IMR-90 (cell line): ENCODE measurements around the gene DZIP1. TPM values are rescaled to one million over a fixed set of nuclear protein-coding genes. Genes with fewer than 3 reads are reported as not detected.

Experiments used
- ATAC-seq: fragments of 200-7000 bp; cut with Tn5 transposase; 2 replicates; pipeline ENCODE4 v1.9.1; 2020; ENCODE audit warnings: low read depth, mild to moderate bottlenecking, moderate library complexity
- BruUV-seq: library from RNA; stranded (reverse); fragments of 400-500 nt; replicated peaks from 2 replicates; lab custom pipeline; 2021; lab: Mats Ljungman, UMichigan
- CTCF ChIA-PET: fragments of 300-600 bp; formaldehyde crosslinking; extraction: SDS; loops from one replicate; lab custom pipeline; 2021; ENCODE audit warnings: antibody characterized with exemption; lab: Yijun Ruan, JAX
- POLR2A ChIA-PET: fragments of 300-600 bp; sonication (Branson Sonifier 250); formaldehyde crosslinking; loops from one replicate; lab custom pipeline; 2022; ENCODE audit warnings: antibody characterized with exemption; ENCODE audit not compliant: unreplicated experiment; lab: Charles Lee
- DNase-seq: peaks from one replicate; pipeline ENCODE4 v3.0.0; 2013
- H2AFZ ChIP-seq: replicated peaks from 2 replicates; pipeline ENCODE3; 2013; ENCODE audit warnings: low read length, mild to moderate bottlenecking; ENCODE audit not compliant: poor library complexity
- H2AK5ac ChIP-seq: 2 replicates; pipeline ENCODE4 v1.6.1; 2013; ENCODE audit warnings: low read depth, low read length, inconsistent platforms
- H2AK9ac ChIP-seq: replicated peaks from 2 replicates; pipeline ENCODE3; 2013; ENCODE audit warnings: mild to moderate bottlenecking, low read depth, low read length, moderate library complexity; ENCODE audit not compliant: poor library complexity
- H2BK120ac ChIP-seq: 2 replicates; pipeline ENCODE4 v1.6.1; 2013; ENCODE audit warnings: low read depth, low read length, inconsistent platforms
- H2BK15ac ChIP-seq: 3 replicates; pipeline ENCODE4 v1.6.1; 2013; ENCODE audit warnings: low read depth, low read length, inconsistent platforms
- H2BK20ac ChIP-seq: 2 replicates; pipeline ENCODE4 v1.6.1; 2013; ENCODE audit warnings: low read depth, mild to moderate bottlenecking, inconsistent platforms, low read length, moderate library complexity
- H2BK5ac ChIP-seq: 2 replicates; pipeline ENCODE4 v1.6.1; 2013; ENCODE audit warnings: mild to moderate bottlenecking, low read depth, low read length, inconsistent platforms; ENCODE audit not compliant: poor library complexity, severe bottlenecking
- H3K14ac ChIP-seq: replicated peaks from 2 replicates; pipeline ENCODE4 v1.6.1; 2013; ENCODE audit warnings: low read depth, low read length, inconsistent platforms
- H3K18ac ChIP-seq: 2 replicates; pipeline ENCODE4 v1.6.1; 2013; ENCODE audit warnings: low read depth, low read length, control low read depth
- H3K23ac ChIP-seq: 2 replicates; pipeline ENCODE4 v1.6.1; 2013; ENCODE audit warnings: low read depth, low read length, inconsistent platforms
- H3K27ac ChIP-seq: 2 replicates; pipeline ENCODE4 v1.5.1; 2013; ENCODE audit warnings: mild to moderate bottlenecking, control low read depth, low read length; ENCODE audit not compliant: insufficient read depth
- H3K27me3 ChIP-seq: 2 replicates; pipeline ENCODE4 v1.6.1; 2013; ENCODE audit warnings: low read length; ENCODE audit not compliant: control insufficient read depth, insufficient read depth
- H3K36me3 ChIP-seq: 2 replicates; pipeline ENCODE4 v1.6.1; 2013; ENCODE audit warnings: low read length, mixed read lengths; ENCODE audit not compliant: control insufficient read depth, insufficient read depth
- H3K4ac ChIP-seq: 2 replicates; pipeline ENCODE4 v1.6.1; 2013; ENCODE audit warnings: low read depth, low read length, inconsistent platforms
- H3K4me1 ChIP-seq: 2 replicates; pipeline ENCODE4 v1.6.1; 2013; ENCODE audit warnings: low read length, mixed read lengths; ENCODE audit not compliant: control insufficient read depth, insufficient read depth
- H3K4me2 ChIP-seq: 2 replicates; pipeline ENCODE4 v1.6.1; 2013; ENCODE audit warnings: low read depth, mild to moderate bottlenecking, control low read depth, low read length, moderate library complexity
- H3K4me3 ChIP-seq: 2 replicates; pipeline ENCODE4 v1.5.1; 2013; ENCODE audit warnings: low read depth, mild to moderate bottlenecking, control low read depth, low read length, moderate library complexity; ENCODE audit not compliant: insufficient read depth
- H3K56ac ChIP-seq: 2 replicates; pipeline ENCODE4 v1.6.1; 2013; ENCODE audit warnings: low read length, inconsistent platforms; ENCODE audit not compliant: insufficient read depth; ENCODE audit errors: extremely low read depth
- H3K79me1 ChIP-seq, 2 experiments: 2 replicates each; pipeline ENCODE4 v1.6.1; 2013; ENCODE audit warnings: low read length in 2 of 2, inconsistent platforms in 1 of 2, low read depth in 1 of 2
- H3K9ac ChIP-seq: 2 replicates; pipeline ENCODE4 v1.6.1; 2013; ENCODE audit warnings: low read depth, low read length, control low read depth
- H3K9me1 ChIP-seq: 2 replicates; pipeline ENCODE4 v1.6.1; 2013; ENCODE audit warnings: low read length, inconsistent platforms; ENCODE audit not compliant: insufficient read depth
- H3K9me3 ChIP-seq: 2 replicates; pipeline ENCODE4 v1.6.1; 2013; ENCODE audit warnings: low read length; ENCODE audit not compliant: control insufficient read depth, insufficient read depth
- H4K20me1 ChIP-seq: 2 replicates; pipeline ENCODE4 v1.6.1; 2013; ENCODE audit warnings: low read length, inconsistent platforms; ENCODE audit not compliant: insufficient read depth
- H4K5ac ChIP-seq: 2 replicates; pipeline ENCODE4 v1.6.1; 2013; ENCODE audit warnings: mild to moderate bottlenecking, low read depth, low read length, control low read depth
- H4K8ac ChIP-seq, 2 experiments: 2 replicates each; pipeline ENCODE4 v1.6.1; 2013; ENCODE audit warnings: low read depth in 2 of 2, low read length in 2 of 2, control low read depth in 1 of 2, inconsistent platforms in 1 of 2
- H4K91ac ChIP-seq: 2 replicates; pipeline ENCODE4 v1.6.1; 2013; ENCODE audit warnings: low read depth, low read length, inconsistent platforms; ENCODE audit not compliant: insufficient read depth
- BHLHE40 ChIP-seq: fragments of 150-350 bp; IDR thresholded peaks from 2 replicates; pipeline ENCODE4 v1.6.1; 2016; ENCODE audit warnings: mild to moderate bottlenecking, low read depth, low read length
- CEBPB ChIP-seq: IDR thresholded peaks from 2 replicates; pipeline ENCODE4 v1.6.1; 2012; ENCODE audit warnings: low read depth, low read length, improper control_type of control experiment
- CHD1 ChIP-seq: IDR thresholded peaks from 2 replicates; pipeline ENCODE4 v1.6.1; 2012; ENCODE audit warnings: low read depth, low read length, improper control_type of control experiment
- CTCF ChIP-seq: conservative IDR thresholded peaks from 2 replicates; pipeline ENCODE4 v1.5.1; 2012; ENCODE audit warnings: mild to moderate bottlenecking, low read depth, low read length, improper control_type of control experiment
- ELK1 ChIP-seq: fragments of 150-350 bp; IDR thresholded peaks from 2 replicates; pipeline ENCODE4 v1.6.1; 2016; ENCODE audit warnings: low read depth, mild to moderate bottlenecking, low read length, moderate library complexity, borderline replicate concordance
- FOS ChIP-seq: fragments of 150-350 bp; IDR thresholded peaks from 2 replicates; pipeline ENCODE4 v1.6.1; 2016; ENCODE audit warnings: low read depth, low read length
- MAFK ChIP-seq: IDR thresholded peaks from 2 replicates; pipeline ENCODE4 v1.6.1; 2012; ENCODE audit warnings: low read depth, low read length, improper control_type of control experiment
- MAZ ChIP-seq: IDR thresholded peaks from 2 replicates; pipeline ENCODE4 v1.6.1; 2012; ENCODE audit warnings: low read depth, mild to moderate bottlenecking, low read length, improper control_type of control experiment, moderate library complexity, borderline replicate concordance
- MXI1 ChIP-seq: IDR thresholded peaks from 2 replicates; pipeline ENCODE4 v1.6.1; 2012; ENCODE audit warnings: low read depth, mild to moderate bottlenecking, low read length, moderate library complexity, borderline replicate concordance
- POLR2A ChIP-seq: IDR thresholded peaks from 2 replicates; pipeline ENCODE4 v1.6.1; 2012; ENCODE audit warnings: mild to moderate bottlenecking, low read depth, low read length
- RAD21 ChIP-seq: IDR thresholded peaks from 2 replicates; pipeline ENCODE4 v1.6.1; 2012; ENCODE audit warnings: low read length, improper control_type of control experiment
- RCOR1 ChIP-seq: IDR thresholded peaks from 2 replicates; pipeline ENCODE4 v1.6.1; 2012; ENCODE audit warnings: mild to moderate bottlenecking, low read length, improper control_type of control experiment; ENCODE audit not compliant: insufficient replicate concordance
- RFX5 ChIP-seq: IDR thresholded peaks from 2 replicates; pipeline ENCODE4 v1.8.0; 2012; ENCODE audit warnings: low read depth, mild to moderate bottlenecking, low read length, moderate library complexity
- SMC3 ChIP-seq: fragments of 150-350 bp; IDR thresholded peaks from 2 replicates; pipeline ENCODE4 v1.6.1; 2016; ENCODE audit warnings: low read depth, mild to moderate bottlenecking, antibody characterized with exemption, low read length, moderate library complexity
- USF2 ChIP-seq: fragments of 150-350 bp; IDR thresholded peaks from 2 replicates; pipeline ENCODE4 v1.6.1; 2017; ENCODE audit warnings: mild to moderate bottlenecking, antibody characterized with exemption, low read length, low read depth
- WGBS, 2 experiments: methylation state at CpG; one replicate each; pipeline versions ENCODE4 v1.1.5 to v1.1.7; 2013; ENCODE audit warnings: missing lambda C conversion rate in 2 of 2; ENCODE audit not compliant: insufficient read length in 1 of 2; ENCODE audit errors: extremely low coverage in 2 of 2; 5-methylcytosine and 5-hydroxymethylcytosine counted together
- dilution Hi-C: fragments of 300-500 bp; cut with HindIII; formaldehyde crosslinking; loops from one replicate; pipeline ENCODE4 v1.14.3; 2018; ENCODE audit warnings: low sequenced_read_pairs; ENCODE audit not compliant: unreplicated experiment
- in situ Hi-C: fragments of 300-500 bp; cut with MboI; formaldehyde crosslinking; loops from 3 replicates; pipeline ENCODE4 v1.14.3; 2019; ENCODE audit warnings: low sequenced_read_pairs, inconsistent platforms, mixed read lengths
- intact Hi-C: fragments of 100-400 bp; cut with micrococcal nuclease; formaldehyde crosslinking; loops from 2 replicates; pipeline ENCODE4 v1.10.0; 2022
- polyA plus RNA-seq, 3 experiments: library from polyadenylated mRNA; depleted of rRNA; stranded (reverse); fragments of >200 nt; gene quantifications; 2 replicates each; pipeline ENCODE4 v1.2.3, GENCODE V29; 2012; ENCODE audit warnings: low replicate concordance in 1 of 3
- total RNA-seq: library from RNA; depleted of rRNA; stranded (reverse); fragments of >200 nt; gene quantifications from 2 replicates; pipeline ENCODE4 v1.2.3, GENCODE V29; 2012

The DZIP1 gene
- total and polyA plus RNA-seq, 2 of the 4 experiments (the other 2 are of a cell fraction): 12.2 to 15.9 TPM

GRCh38 chr13:95614641-95615245, 29.8 kb downstream of the DZIP1 start:
- Histone ChIP-seq H2BK20ac (no peak overlapping the region), H3K79me1 (no peaks in the 10 kb centered on the region), H4K91ac (no peak overlapping the region), H3K9me1 (peaks cover 4% of the 10 kb centered on the region), H2AFZ (no peak overlapping the region), H3K4ac (no peak overlapping the region), H4K8ac (no peak overlapping the region), H2BK120ac (no peak overlapping the region), H3K4me3 (no peak overlapping the region), H3K27ac (no peak overlapping the region), H2BK15ac (no peak overlapping the region), H3K36me3 (peaks cover 41% of the 10 kb centered on the region), H3K4me1 (peaks cover under 1% of the 10 kb centered on the region; the same call in 1 of the 2 replicates), H3K27me3 (no peaks in the 10 kb centered on the region), H4K5ac (no peak overlapping the region), H3K9me3 (no peaks in the 10 kb centered on the region), H2AK5ac (no peak overlapping the region), H3K9ac (no peak overlapping the region), H4K20me1 (no peaks in the 10 kb centered on the region), H3K4me2 (no peak overlapping the region), H2AK9ac (no peak overlapping the region), H3K18ac (no peak overlapping the region), H2BK5ac (no peak overlapping the region), H3K23ac (no peak overlapping the region), H3K56ac (no peak overlapping the region), H3K14ac (no peak overlapping the region)
- no peak for ATAC-seq
- in situ Hi-C loops (loop anchor here (10.0 kb wide), 1 partner anchor 220 kb away; no protein-coding TSS in a partner anchor), intact Hi-C loops (no loop called here), dilution Hi-C loops (no loop called here)
- TF ChIP-seq RAD21: no peak
- no peak for TF ChIP-seq RFX5
- no peak for TF ChIP-seq FOS
- TF ChIP-seq RCOR1: no peak
- TF ChIP-seq MAZ: no peak
- TF ChIP-seq MAFK: no peak
- no peak for TF ChIP-seq CEBPB
- TF ChIP-seq MXI1: no peak
- TF ChIP-seq CTCF: no peak
- TF ChIP-seq SMC3: no peak
- no peak for TF ChIP-seq USF2
- no peak for TF ChIP-seq ELK1
- TF ChIP-seq CHD1: no peak
- no peak for TF ChIP-seq BHLHE40
- no peak for TF ChIP-seq POLR2A
- no peak for DNase-seq
- ChIA-PET POLR2A (no interaction called here), CTCF (no interaction called here)
- no TSS peak for BruUV-seq
- no CpG with 5 or more reads among the region's 7 CpGs for WGBS, 2 experiments
